ENCODE measurements around the gene RPA4. TPM values are rescaled to one million over a fixed set of nuclear protein-coding genes. Genes with fewer than 3 reads are reported as not detected.

Gene RPA4
- total and polyA plus RNA-seq, 2 donors (not counting 1 experiment from before 2014, with no cell fraction given): 0.31 to 2.7 TPM

DNA sequence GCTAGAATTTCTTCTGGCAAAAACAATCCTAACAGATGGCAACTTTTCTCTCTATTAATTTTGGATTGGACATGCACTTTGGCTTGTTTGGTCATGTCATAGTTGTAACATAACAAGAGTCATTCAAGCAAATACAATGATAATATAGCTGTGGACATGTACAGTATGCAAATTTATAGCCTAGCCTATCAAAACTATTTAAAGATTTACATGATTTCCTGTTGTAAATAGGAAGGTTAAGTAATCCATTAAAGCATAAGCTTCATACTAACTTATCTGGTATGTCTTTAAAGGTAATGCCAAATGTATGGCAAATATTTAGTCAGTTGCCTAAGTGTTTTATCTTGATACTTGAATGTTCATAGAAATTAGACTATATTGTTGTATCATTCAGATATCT is 45.3 kb downstream of the RPA4 start:
- Histone ChIP-seq H3K4me1 (ENCODE audit: control insufficient read depth in 2 of 2, insufficient read depth in 2 of 2, low read length in 2 of 2) (no peaks in the 10 kb centered on the region), H3K27ac (ENCODE audit: low read length in 2 of 2) (no peak overlapping the region), H3K4me2 (replicated peaks; ENCODE audit: low read depth, low read length, poor library complexity, severe bottlenecking) (no peak overlapping the region), H3K27me3 (replicated peaks in 1 of 4; ENCODE audit: control extremely low read depth in 1 of 4, control insufficient read depth in 3 of 4, insufficient read depth in 4 of 4, low read length in 3 of 4) (no peaks in the 10 kb centered on the region), H4K20me1 (ENCODE audit: control insufficient read depth, insufficient read depth, low read length, poor library complexity, severe bottlenecking) (no peaks in the 10 kb centered on the region), H3K9me3 (ENCODE audit: control extremely low read depth in 1 of 3, control insufficient read depth in 2 of 3, insufficient read depth in 1 of 3, low read length in 2 of 3) (no peaks in the 10 kb centered on the region), H3K4me3 (ENCODE audit: control extremely low read depth in 1 of 5, extremely low read depth in 1 of 5, insufficient read depth in 1 of 5, low read depth in 2 of 5, low read length in 4 of 5) (no peak overlapping the region), H3K9ac (ENCODE audit: low read length) (no peak overlapping the region), H3K79me2 (ENCODE audit: control insufficient read depth, insufficient read depth, low read length) (no peaks in the 10 kb centered on the region), H2AFZ (ENCODE audit: insufficient read depth, low read depth, low read length, poor library complexity, severe bottlenecking) (no peak overlapping the region), H3K36me3 (replicated peaks in 1 of 2; ENCODE audit: control extremely low read depth in 1 of 2, control insufficient read depth in 1 of 2, extremely low read depth in 1 of 2, insufficient read depth in 2 of 2, low read length in 1 of 2) (no peaks in the 10 kb centered on the region)
- intact Hi-C loops (cut with micrococcal nuclease): no loop called here
- POLR2A ChIA-PET: no interaction called here
- H3K4me3 Mint-ChIP-seq: no peak overlapping the region
- CTCF ChIA-PET: no interaction called here
- ATAC-seq (ENCODE audit: low read depth) (no peak), DNase-seq (no peak)
- peaks cover 2% of the 10 kb centered on the region for H3K4me1 Mint-ChIP-seq
- no peak overlapping the region for H3K27ac Mint-ChIP-seq
- H3K9me3 Mint-ChIP-seq (ENCODE audit: insufficient read depth): no peaks in the 10 kb centered on the region
- TF ChIP-seq, protein P1, sequence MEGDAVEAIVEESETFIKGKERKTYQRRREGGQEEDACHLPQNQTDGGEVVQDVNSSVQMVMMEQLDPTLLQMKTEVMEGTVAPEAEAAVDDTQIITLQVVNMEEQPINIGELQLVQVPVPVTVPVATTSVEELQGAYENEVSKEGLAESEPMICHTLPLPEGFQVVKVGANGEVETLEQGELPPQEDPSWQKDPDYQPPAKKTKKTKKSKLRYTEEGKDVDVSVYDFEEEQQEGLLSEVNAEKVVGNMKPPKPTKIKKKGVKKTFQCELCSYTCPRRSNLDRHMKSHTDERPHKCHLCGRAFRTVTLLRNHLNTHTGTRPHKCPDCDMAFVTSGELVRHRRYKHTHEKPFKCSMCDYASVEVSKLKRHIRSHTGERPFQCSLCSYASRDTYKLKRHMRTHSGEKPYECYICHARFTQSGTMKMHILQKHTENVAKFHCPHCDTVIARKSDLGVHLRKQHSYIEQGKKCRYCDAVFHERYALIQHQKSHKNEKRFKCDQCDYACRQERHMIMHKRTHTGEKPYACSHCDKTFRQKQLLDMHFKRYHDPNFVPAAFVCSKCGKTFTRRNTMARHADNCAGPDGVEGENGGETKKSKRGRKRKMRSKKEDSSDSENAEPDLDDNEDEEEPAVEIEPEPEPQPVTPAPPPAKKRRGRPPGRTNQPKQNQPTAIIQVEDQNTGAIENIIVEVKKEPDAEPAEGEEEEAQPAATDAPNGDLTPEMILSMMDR (IDR thresholded peaks at IDR 0.05): no peak
- no peak for TF ChIP-seq EZH2 (IDR thresholded peaks at IDR 0.05; ENCODE audit: borderline replicate concordance, insufficient read depth, low read depth, low read length, poor library complexity, severe bottlenecking)
- H3K27me3 Mint-ChIP-seq: no peaks in the 10 kb centered on the region

Other genes starting within 250 kb of the RPA4 start
- 32.4 and 32.9 TPM in 2 replicates for gene DIAPH2, start 199.1 kb upstream of the RPA4 start, total RNA-seq
- 4.2 and 4.8 TPM in 2 replicates for gene DIAPH2, start 199.1 kb upstream of the RPA4 start, polyA plus RNA-seq